Naive thymus-derived CD4-positive, alpha-beta T cell (primary cell): ENCODE measurements around the gene SYDE2. TPM values are rescaled to one million over a fixed set of nuclear protein-coding genes. Genes with fewer than 3 reads are reported as not detected.
"Not testable (repeated sequence)": the region's sequence is repeated elsewhere in the genome, so short reads cannot be mapped to it uniquely, and the experiment has no call there.

ENCODE experiments used
- ATAC-seq: fragments of 150-1000 bp; cut with Tn5 transposase; 2 replicates; pipeline ENCODE4 v1.10.0; 2021; ENCODE audit warnings: mild to moderate bottlenecking, moderate library complexity
- CTCF ChIA-PET: fragments of 350-600 bp; sonication (Branson Sonifier 250); formaldehyde crosslinking; loops from one replicate; lab custom pipeline; 2021; ENCODE audit warnings: antibody characterized with exemption; lab: Charles Lee
- POLR2A ChIA-PET: fragments of 350-600 bp; sonication (Branson Sonifier 250); formaldehyde crosslinking; loops from one replicate; lab custom pipeline; 2021; ENCODE audit warnings: antibody characterized with exemption, inconsistent platforms; lab: Charles Lee
- DNase-seq, 9 donors: peaks; one replicate each; pipeline versions ENCODE4 v3.0.0 to v3.0.0-alpha.2; 2020 to 2022; ENCODE audit warnings: mixed read lengths in 1 of 9
- H3K27ac ChIP-seq: one replicate; pipeline ENCODE4 v1.7.0; 2013; ENCODE audit warnings: mild to moderate bottlenecking, low read depth, low read length, moderate library complexity
- H3K27me3 ChIP-seq, 2 donors: one replicate each; pipeline ENCODE4 v1.7.0; 2013; ENCODE audit warnings: low read length in 2 of 2, mild to moderate bottlenecking in 2 of 2, moderate library complexity in 2 of 2; ENCODE audit not compliant: control insufficient read depth in 2 of 2, insufficient read depth in 2 of 2
- H3K36me3 ChIP-seq, 3 experiments: 1 replicate in 2 of 3; 2 replicates in 1 of 3; pipeline ENCODE4 v1.7.0; 2013; ENCODE audit warnings: low read length in 3 of 3, mild to moderate bottlenecking in 3 of 3, moderate library complexity in 1 of 3; ENCODE audit not compliant: insufficient read depth in 3 of 3, control insufficient read depth in 2 of 3
- H3K4me1 ChIP-seq, 2 donors: one replicate each; pipeline ENCODE4 v1.7.0; 2013; ENCODE audit warnings: low read length in 2 of 2, mild to moderate bottlenecking in 2 of 2, moderate library complexity in 1 of 2; ENCODE audit not compliant: control insufficient read depth in 2 of 2, insufficient read depth in 2 of 2
- H3K4me3 ChIP-seq: 2 replicates; pipeline ENCODE4 v1.7.0; 2013; ENCODE audit warnings: mild to moderate bottlenecking, low read length
- H3K9me3 ChIP-seq, 3 experiments: 1 replicate in 2 of 3; 2 replicates in 1 of 3; pipeline ENCODE4 v1.7.0; 2013; ENCODE audit warnings: low read length in 3 of 3; ENCODE audit not compliant: control insufficient read depth in 2 of 3
- H3K27ac Mint-ChIP-seq, 9 donors: one replicate each; pipeline ENCODE4 v1.8.0; 2020 to 2022; ENCODE audit warnings: mixed read lengths in 9 of 9, mild to moderate bottlenecking in 8 of 9, moderate library complexity in 5 of 9, inconsistent platforms in 2 of 9
- H3K27me3 Mint-ChIP-seq, 5 donors: one replicate each; pipeline ENCODE4 v1.8.0; 2021 to 2022; ENCODE audit warnings: mixed read lengths in 5 of 5, mild to moderate bottlenecking in 1 of 5
- H3K36me3 Mint-ChIP-seq, 5 donors: one replicate each; pipeline ENCODE4 v1.8.0; 2020 to 2022; ENCODE audit warnings: mixed read lengths in 5 of 5, mild to moderate bottlenecking in 3 of 5, inconsistent platforms in 1 of 5
- H3K4me1 Mint-ChIP-seq, 7 donors: one replicate each; pipeline ENCODE4 v1.8.0; 2020 to 2022; ENCODE audit warnings: mixed read lengths in 7 of 7, mild to moderate bottlenecking in 3 of 7, inconsistent platforms in 1 of 7
- H3K4me3 Mint-ChIP-seq, 10 donors: one replicate each; pipeline ENCODE4 v1.8.0; 2020 to 2022; ENCODE audit warnings: mild to moderate bottlenecking in 10 of 10, mixed read lengths in 10 of 10, moderate library complexity in 6 of 10, inconsistent platforms in 2 of 10
- H3K9me3 Mint-ChIP-seq, 11 donors: one replicate each; pipeline ENCODE4 v1.8.0; 2020 to 2022; ENCODE audit warnings: mixed read lengths in 11 of 11, mild to moderate bottlenecking in 4 of 11, inconsistent platforms in 1 of 11, moderate library complexity in 1 of 11
- intact Hi-C, 2 donors: fragments of 100-400 bp; cut with micrococcal nuclease; formaldehyde crosslinking; loops; one replicate each; pipeline ENCODE4 v1.15.1; 2023
- polyA plus RNA-seq, 2 donors: library from polyadenylated mRNA; unstranded; fragments of 300-500 nt; fragmentation: Illumina TruSeq; gene quantifications; one replicate each; pipeline ENCODE4 v1.2.3, GENCODE V29; 2021
- total RNA-seq, 6 experiments: library from RNA in 5 of 6; stranded (reverse) in 5 of 6; gene quantifications; 1 replicate in 5 of 6; 2 replicates in 1 of 6; pipeline ENCODE4 v1.2.3 and lab custom pipeline; 2021 to 2026

Gene SYDE2
- 1 to 10 TPM; 1.2 to 9.1 (median 8.4) TPM for total RNA-seq
- 1 to 10 TPM; 3.5 to 5.7 TPM for polyA plus RNA-seq
- total RNA-seq (lab: John Stamatoyannopoulos, UW): 23.2 reads per million, percentile 54 among the genes with 10 or more reads in this experiment

GRCh38 chr1:85200463-85201339 is at the start of gene SYDE2:
TSS of gene SYDE2 (minus strand) at chr1:85201016. CDS start at chr1:85200996, 20 bp downstream.
- peaks cover 0 to 47% (median 0%) of the 10 kb centered on the region in 5 donors for H3K27me3 Mint-ChIP-seq
- intact Hi-C loops: loop anchor here (1.0 to 10.0 kb wide), 29 partner anchors 21 to 1696 kb away; partner anchors contain the start of genes BCL10 (in 2 of the 2), C1orf52 (in 2 of the 2), GNG5 (in 2 of the 2) and MCOLN2 (in 2 of the 2)

GRCh38 chr1:85249042-85249441 is 48.2 kb upstream of the SYDE2 start:
- ATAC-seq: not testable (repeated sequence)

More at GRCh38 chr1:85200463-85201339, at the start of gene SYDE2:
- Mint-ChIP-seq H3K36me3 (peaks cover 0 to 5% (median 3%) of the 10 kb centered on the region in 5 donors), H3K4me1 (peaks cover 15 to 63% (median 55%) of the 10 kb centered on the region in 7 donors), H3K27ac (peak within 1 kb of the TSS; percentile 88 to 100 (median 99)), H3K4me3 (peak within 1 kb of the TSS; percentile 86 to 100 (median 98)), H3K9me3 (peaks cover 0 to 3% (median 0%) of the 10 kb centered on the region in 11 donors)
- DNase-seq (peak; percentile 72 to 91 (median 89)), ATAC-seq (peak; percentile 90)
- Histone ChIP-seq H3K27me3 (no peaks in the 10 kb centered on the region), H3K36me3 (peaks cover 0 to 5% (median 0%) of the 10 kb centered on the region in 3 experiments), H3K9me3 (no peaks in the 10 kb centered on the region), H3K27ac (peak within 1 kb of the TSS; percentile 96), H3K4me1 (peaks cover 7 to 11% of the 10 kb centered on the region in 2 donors), H3K4me3 (peak within 1 kb of the TSS; percentile 84)
- POLR2A ChIA-PET: interaction anchor here (0.9 to 5.2 kb wide), 14 partner anchors 11 to 627 kb away, joined by 3 to 38 read pairs (median 4); partner anchors contain the start of genes BCL10, C1orf52 and CTBS
- CTCF ChIA-PET: interaction anchor here (1.2 to 1.9 kb wide), 3 partner anchors 54 to 256 kb away, joined by 3 to 9 read pairs (median 8); partner anchors contain the start of gene C1orf52

GRCh38 chr1:85245891-85246290 is 45.1 kb upstream of the SYDE2 start:
- ChIA-PET CTCF (no interaction called here), POLR2A (interaction anchor here (0.6 kb wide), 1 partner anchor 563 kb away, joined by 4 read pairs; no protein-coding TSS in a partner anchor)
- Histone ChIP-seq H3K36me3 (peaks cover 0 to 3% (median 0%) of the 10 kb centered on the region in 3 experiments), H3K4me1 (peaks cover 0 to 3% of the 10 kb centered on the region in 2 donors), H3K9me3 (no peaks in the 10 kb centered on the region), H3K27ac (no peak overlapping the region), H3K4me3 (no peak overlapping the region), H3K27me3 (no peaks in the 10 kb centered on the region)
- H3K27me3 Mint-ChIP-seq: no peaks in the 10 kb centered on the region
- intact Hi-C loops: no loop called here
- H3K27ac Mint-ChIP-seq: no peak overlapping the region
- no peak for ATAC-seq
- H3K9me3 Mint-ChIP-seq: peaks cover 0 to 7% (median 0%) of the 10 kb centered on the region in 11 donors
- no peak overlapping the region for H3K4me3 Mint-ChIP-seq
- peaks cover 1 to 19% (median 12%) of the 10 kb centered on the region in 7 donors for H3K4me1 Mint-ChIP-seq
- DNase-seq: no peak
- H3K36me3 Mint-ChIP-seq: peaks cover 6 to 23% (median 17%) of the 10 kb centered on the region in 5 donors

More at GRCh38 chr1:85249042-85249441, 48.2 kb upstream of the SYDE2 start:
- peaks cover 0 to 11% (median 0%) of the 10 kb centered on the region in 3 experiments for H3K36me3 ChIP-seq
- H3K4me3 Mint-ChIP-seq, intact Hi-C loops, H3K9me3 ChIP-seq, H3K9me3 Mint-ChIP-seq, H3K27me3 Mint-ChIP-seq, H3K4me1 ChIP-seq, H3K27me3 ChIP-seq, H3K4me3 ChIP-seq, H3K27ac ChIP-seq, DNase-seq: not testable (repeated sequence)
- ChIA-PET POLR2A (interaction anchor here (1.2 kb wide), 1 partner anchor 9 kb away, joined by 4 read pairs; no protein-coding TSS in a partner anchor), CTCF (interaction anchor here (1.1 kb wide), 1 partner anchor 139 kb away, joined by 5 read pairs; no protein-coding TSS in a partner anchor)
- Mint-ChIP-seq H3K36me3 (peaks cover 6 to 26% (median 23%) of the 10 kb centered on the region in 5 donors), H3K27ac (peak overlapping the region in 1 of 9 donors; percentile 45), H3K4me1 (peaks cover 7 to 24% (median 17%) of the 10 kb centered on the region in 7 donors)

GRCh38 chr1:85245456-85245855 is 44.6 kb upstream of the SYDE2 start:
- CTCF ChIA-PET: interaction anchor here (0.9 kb wide), 1 partner anchor 9 kb away, joined by 5 read pairs; no protein-coding TSS in a partner anchor
- H3K36me3 ChIP-seq: peaks cover 0 to 3% (median 0%) of the 10 kb centered on the region in 3 experiments
- peaks cover 0 to 7% (median 0%) of the 10 kb centered on the region in 11 donors for H3K9me3 Mint-ChIP-seq
- DNase-seq (no peak), ATAC-seq (no peak)
- H3K4me3 Mint-ChIP-seq: no peak overlapping the region
- no peaks in the 10 kb centered on the region for H3K27me3 Mint-ChIP-seq
- intact Hi-C loops: no loop called here
- peaks cover 0 to 7% of the 10 kb centered on the region in 2 donors for H3K4me1 ChIP-seq
- POLR2A ChIA-PET: interaction anchor here (0.6 kb wide), 1 partner anchor 563 kb away, joined by 4 read pairs; no protein-coding TSS in a partner anchor
- H3K4me3 ChIP-seq: no peak overlapping the region
- H3K9me3 ChIP-seq: no peaks in the 10 kb centered on the region
- H3K4me1 Mint-ChIP-seq: peaks cover 1 to 20% (median 16%) of the 10 kb centered on the region in 7 donors
- H3K27me3 ChIP-seq: no peaks in the 10 kb centered on the region
- H3K36me3 Mint-ChIP-seq: peaks cover 3 to 20% (median 18%) of the 10 kb centered on the region in 5 donors
- H3K27ac Mint-ChIP-seq: no peak overlapping the region
- no peak overlapping the region for H3K27ac ChIP-seq

- CTCF ChIA-PET: interaction anchor here (0.9 to 1.3 kb wide), 2 partner anchors 10 to 300 kb away, joined by 3 to 5 read pairs; no protein-coding TSS in a partner anchor
Observed at GRCh38 chr1:85244271-85245061, 43.6 kb upstream of the SYDE2 start.

More at GRCh38 chr1:85244271-85245061, 43.6 kb upstream of the SYDE2 start:
- H3K4me1 ChIP-seq: peaks cover 0 to 10% of the 10 kb centered on the region in 2 donors
- DNase-seq (no peak), ATAC-seq (no peak)
- Mint-ChIP-seq H3K4me3 (no peak overlapping the region), H3K4me1 (peaks cover 1 to 22% (median 18%) of the 10 kb centered on the region in 7 donors), H3K36me3 (peaks cover 0 to 12% (median 8%) of the 10 kb centered on the region in 5 donors), H3K27ac (peak overlapping the region in 1 of 9 donors; percentile 27), H3K27me3 (no peaks in the 10 kb centered on the region), H3K9me3 (peaks cover 0 to 7% (median 0%) of the 10 kb centered on the region in 11 donors)
- no peak overlapping the region for H3K4me3 ChIP-seq
- H3K27me3 ChIP-seq: no peaks in the 10 kb centered on the region
- intact Hi-C loops: no loop called here
- H3K27ac ChIP-seq: no peak overlapping the region
- POLR2A ChIA-PET: interaction anchor here (0.6 to 1.8 kb wide), 3 partner anchors 10 to 735 kb away, joined by 3 to 6 read pairs (median 3); no protein-coding TSS in a partner anchor
- H3K36me3 ChIP-seq: no peaks in the 10 kb centered on the region
- H3K9me3 ChIP-seq: no peaks in the 10 kb centered on the region
